Esophagus muscularis mucosa (tissue), 4 donors: ENCODE results near the gene DPYSL4.

Experiments
- CTCF ChIP-seq, 3 experiments: fragments of 200-600 bp in 2 of 3; fragments of 450-650 bp in 1 of 3; sonication (generic) in 2 of 3; IDR thresholded peaks; one replicate each; pipeline ENCODE4 v1.5.1; 2017 to 2019; ENCODE audit warnings: antibody characterized with exemption in 3 of 3, mild to moderate bottlenecking in 2 of 3, moderate library complexity in 1 of 3
- EP300 ChIP-seq: sonication (generic); formaldehyde crosslinking; IDR thresholded peaks from one replicate; pipeline ENCODE4 v1.6.1; 2017; ENCODE audit warnings: antibody characterized with exemption
- POLR2A ChIP-seq: fragments of 450-650 bp; IDR thresholded peaks from one replicate; pipeline ENCODE4 v1.6.1; 2017; ENCODE audit warnings: antibody characterized with exemption, moderate library complexity, mild to moderate bottlenecking, low read depth
- POLR2AphosphoS5 ChIP-seq, 2 donors: sonication (generic); formaldehyde crosslinking; IDR thresholded peaks; one replicate each; pipeline ENCODE4 v1.6.1; 2017; ENCODE audit warnings: antibody characterized with exemption in 2 of 2

- no peak for TF ChIP-seq CTCF (IDR thresholded peaks at IDR 0.05)
- no peak for TF ChIP-seq POLR2A
- TF ChIP-seq POLR2AphosphoS5 (IDR thresholded peaks at IDR 0.05), result no peak
- TF ChIP-seq EP300, result no peak
Observed at GRCh38 chr10:132181691-132182425, 4.9 kb upstream of the DPYSL4 start.
